Omental fat pad (tissue), 4 donors: ENCODE data around the gene FBXO36. TPM values are rescaled to one million over a fixed set of nuclear protein-coding genes. Genes with fewer than 3 reads are reported as not detected.

Source experiments
- ATAC-seq: fragments of 150-250 bp; one replicate; pipeline ENCODE4 v1.9.1; 2016; ENCODE audit warnings: mild to moderate bottlenecking, moderate library complexity; ENCODE audit not compliant: low FRiP score
- DNase-seq: peaks from one replicate; pipeline ENCODE4 v3.0.0-alpha.2; 2019; ENCODE audit warnings: low spot score
- small RNA-seq: library from RNA; depleted of rRNA; stranded (forward); fragments of <200 nt; gene quantifications from one replicate; pipeline ENCODE3, GENCODE V24; 2016
- total RNA-seq, 4 donors: library from RNA; depleted of rRNA; stranded (reverse); fragments of >200 nt; gene quantifications; one replicate each; pipeline ENCODE4 v1.1.0, GENCODE V29; 2016
- TF ChIP-seq, protein P1 (sequence below), 3 donors: fragments of 450-650 bp; IDR thresholded peaks; one replicate each; pipeline ENCODE4 v1.5.1; 2016 to 2017; ENCODE audit warnings: antibody characterized with exemption in 3 of 3, mild to moderate bottlenecking in 3 of 3, moderate library complexity in 2 of 3

FBXO36 gene
- total RNA-seq, 4 donors from 2014 or later, result 1.1 to 3.5 (median 2.3) TPM

- TF ChIP-seq, protein P1, sequence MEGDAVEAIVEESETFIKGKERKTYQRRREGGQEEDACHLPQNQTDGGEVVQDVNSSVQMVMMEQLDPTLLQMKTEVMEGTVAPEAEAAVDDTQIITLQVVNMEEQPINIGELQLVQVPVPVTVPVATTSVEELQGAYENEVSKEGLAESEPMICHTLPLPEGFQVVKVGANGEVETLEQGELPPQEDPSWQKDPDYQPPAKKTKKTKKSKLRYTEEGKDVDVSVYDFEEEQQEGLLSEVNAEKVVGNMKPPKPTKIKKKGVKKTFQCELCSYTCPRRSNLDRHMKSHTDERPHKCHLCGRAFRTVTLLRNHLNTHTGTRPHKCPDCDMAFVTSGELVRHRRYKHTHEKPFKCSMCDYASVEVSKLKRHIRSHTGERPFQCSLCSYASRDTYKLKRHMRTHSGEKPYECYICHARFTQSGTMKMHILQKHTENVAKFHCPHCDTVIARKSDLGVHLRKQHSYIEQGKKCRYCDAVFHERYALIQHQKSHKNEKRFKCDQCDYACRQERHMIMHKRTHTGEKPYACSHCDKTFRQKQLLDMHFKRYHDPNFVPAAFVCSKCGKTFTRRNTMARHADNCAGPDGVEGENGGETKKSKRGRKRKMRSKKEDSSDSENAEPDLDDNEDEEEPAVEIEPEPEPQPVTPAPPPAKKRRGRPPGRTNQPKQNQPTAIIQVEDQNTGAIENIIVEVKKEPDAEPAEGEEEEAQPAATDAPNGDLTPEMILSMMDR (IDR thresholded peaks at IDR 0.05), result no peak
- no peak for ATAC-seq
These were observed 138.5 kb downstream of the FBXO36 start for GRCh38 chr2:230060672-230061293.

More at GRCh38 chr2:230060672-230061293, 138.5 kb downstream of the FBXO36 start:
- no peak for DNase-seq

Small RNA genes within 50 kb of the gene (small RNA-seq; reads per million reads assigned to genes)
- gene RNU6-1027P (not detected), gene RNU6-613P (not detected), gene RNU6-964P (not detected), gene RNY4P19 (not detected)

Other genes with a start within 250 kb of the FBXO36 start
- gene DNER, start 207.9 kb upstream of the FBXO36 start, total RNA-seq, result 10 to 100 TPM in 1 of 4 donors, 1 to 10 TPM in 3; 3.1 to 12.2 (median 8.7) TPM
- 100 to 1,000 TPM; 178 to 256 (median 193) TPM for gene TRIP12, start 494 bp upstream of the FBXO36 start, total RNA-seq
- gene SLC16A14, start 146.4 kb downstream of the FBXO36 start, total RNA-seq, result 1 to 10 TPM; 1.3 to 5.5 (median 3.2) TPM